H1 (cell line): Measurements from ENCODE around the gene ADSS1.

Source experiments
- CREB1 ChIP-seq: IDR thresholded peaks from 2 replicates; pipeline ENCODE4 v1.6.1; 2012; ENCODE audit warnings: inconsistent platforms
- EZH2 ChIP-seq: fragments of 200-600 bp; sonication (generic); IDR thresholded peaks from 2 replicates; pipeline ENCODE4 v1.7.1; 2012; ENCODE audit warnings: low read depth, mild to moderate bottlenecking, moderate library complexity, low read length, inconsistent platforms; ENCODE audit not compliant: severe bottlenecking
- GTF2F1 ChIP-seq: IDR thresholded peaks from 2 replicates; pipeline ENCODE4 v1.6.1; 2012; ENCODE audit warnings: low read depth, low read length, improper control_type of control experiment, borderline replicate concordance
- HDAC2 ChIP-seq, 2 experiments: fragments of 300-600 bp in 1 of 2; sonication (generic) in 1 of 2; IDR thresholded peaks; 2 replicates each; pipeline ENCODE4 v1.6.1; 2011 to 2012; ENCODE audit warnings: low read depth in 2 of 2, low read length in 2 of 2, mild to moderate bottlenecking in 2 of 2, moderate library complexity in 2 of 2, borderline replicate concordance in 1 of 2, inconsistent platforms in 1 of 2
- JUND ChIP-seq: IDR thresholded peaks from 2 replicates; pipeline ENCODE4 v1.6.1; 2011; ENCODE audit warnings: mild to moderate bottlenecking, improper control_type of control experiment, low read length
- POLR2A ChIP-seq, 2 experiments: IDR thresholded peaks; 1 replicate in 1 of 2; 2 replicates in 1 of 2; pipeline ENCODE4 v1.6.1; 2011; ENCODE audit warnings: low read depth in 2 of 2, low read length in 2 of 2, mild to moderate bottlenecking in 2 of 2; ENCODE audit errors: control extremely low read depth in 1 of 2
- POLR2AphosphoS5 ChIP-seq: IDR thresholded peaks from 2 replicates; pipeline ENCODE4 v1.6.1; 2011; ENCODE audit warnings: low read depth, low read length
- RAD21 ChIP-seq, 2 experiments: IDR thresholded peaks in 1 of 2; conservative IDR thresholded peaks in 1 of 2; 2 replicates each; pipeline ENCODE4 v1.6.1; 2011; ENCODE audit warnings: low read depth in 2 of 2, low read length in 2 of 2, improper control_type of control experiment in 1 of 2, inconsistent platforms in 1 of 2, mild to moderate bottlenecking in 1 of 2, moderate library complexity in 1 of 2
- RXRA ChIP-seq: IDR thresholded peaks from 2 replicates; pipeline ENCODE4 v1.6.1; 2011; ENCODE audit warnings: low read depth, mild to moderate bottlenecking, low read length, moderate library complexity; ENCODE audit not compliant: insufficient read depth
- SP1 ChIP-seq: IDR thresholded peaks from 2 replicates; pipeline ENCODE4 v1.6.1; 2011; ENCODE audit warnings: low read depth, low read length
- TEAD4 ChIP-seq: IDR thresholded peaks from 2 replicates; pipeline ENCODE4 v1.6.1; 2012; ENCODE audit warnings: low read depth, low read length, inconsistent platforms, mixed read lengths
- YY1 ChIP-seq: IDR thresholded peaks from 2 replicates; pipeline ENCODE4 v1.6.1; 2011; ENCODE audit warnings: low read depth, mild to moderate bottlenecking, low read length
- TF ChIP-seq, protein P1 (sequence below), 3 experiments: IDR thresholded peaks; 1 replicate in 2 of 3; 2 replicates in 1 of 3; pipeline versions ENCODE4 v1.5.1 to v1.6.1; 2011; ENCODE audit warnings: low read length in 3 of 3, mild to moderate bottlenecking in 3 of 3, inconsistent platforms in 2 of 3, low read depth in 1 of 3, moderate library complexity in 1 of 3; ENCODE audit not compliant: insufficient read depth in 1 of 3; ENCODE audit errors: control extremely low read depth in 1 of 3
- TF ChIP-seq, protein P2 (sequence below): IDR thresholded peaks from 2 replicates; pipeline ENCODE4 v1.6.1; 2011; ENCODE audit warnings: low read length, improper control_type of control experiment

DNA sequence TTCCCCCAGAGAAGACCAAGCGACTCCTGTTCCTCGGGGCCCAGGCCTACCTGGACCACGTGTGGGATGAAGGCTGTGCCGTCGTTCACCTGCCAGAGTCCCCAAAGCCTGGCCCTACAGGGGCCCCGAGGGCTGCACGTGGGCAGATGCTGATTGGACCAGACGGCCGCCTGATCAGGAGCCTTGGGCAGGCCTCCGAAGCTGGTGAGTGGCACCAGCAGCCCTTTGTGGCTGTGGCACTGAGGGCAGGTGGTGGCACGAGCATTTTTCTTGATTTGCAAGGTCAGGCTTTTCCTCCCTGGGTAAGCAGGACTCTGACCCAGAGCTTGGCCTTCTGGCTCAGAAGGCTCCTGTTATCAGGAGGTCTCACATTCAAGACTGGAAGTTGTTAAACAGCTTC lies 31.6 kb downstream of the ADSS1 start:
- TF ChIP-seq YY1: no peak
- TF ChIP-seq, protein P1, sequence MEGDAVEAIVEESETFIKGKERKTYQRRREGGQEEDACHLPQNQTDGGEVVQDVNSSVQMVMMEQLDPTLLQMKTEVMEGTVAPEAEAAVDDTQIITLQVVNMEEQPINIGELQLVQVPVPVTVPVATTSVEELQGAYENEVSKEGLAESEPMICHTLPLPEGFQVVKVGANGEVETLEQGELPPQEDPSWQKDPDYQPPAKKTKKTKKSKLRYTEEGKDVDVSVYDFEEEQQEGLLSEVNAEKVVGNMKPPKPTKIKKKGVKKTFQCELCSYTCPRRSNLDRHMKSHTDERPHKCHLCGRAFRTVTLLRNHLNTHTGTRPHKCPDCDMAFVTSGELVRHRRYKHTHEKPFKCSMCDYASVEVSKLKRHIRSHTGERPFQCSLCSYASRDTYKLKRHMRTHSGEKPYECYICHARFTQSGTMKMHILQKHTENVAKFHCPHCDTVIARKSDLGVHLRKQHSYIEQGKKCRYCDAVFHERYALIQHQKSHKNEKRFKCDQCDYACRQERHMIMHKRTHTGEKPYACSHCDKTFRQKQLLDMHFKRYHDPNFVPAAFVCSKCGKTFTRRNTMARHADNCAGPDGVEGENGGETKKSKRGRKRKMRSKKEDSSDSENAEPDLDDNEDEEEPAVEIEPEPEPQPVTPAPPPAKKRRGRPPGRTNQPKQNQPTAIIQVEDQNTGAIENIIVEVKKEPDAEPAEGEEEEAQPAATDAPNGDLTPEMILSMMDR (IDR thresholded peaks at IDR 0.05; ENCODE audit: control extremely low read depth in 1 of 3, insufficient read depth in 1 of 3, low read depth in 1 of 3, low read length in 3 of 3): no peak
- TF ChIP-seq HDAC2 (IDR thresholded peaks at IDR 0.05; ENCODE audit: borderline replicate concordance in 1 of 2, low read depth in 2 of 2, low read length in 2 of 2): no peak
- no peak for TF ChIP-seq SP1
- TF ChIP-seq EZH2: no peak
- TF ChIP-seq TEAD4: no peak
- no peak for TF ChIP-seq GTF2F1
- no peak for TF ChIP-seq POLR2AphosphoS5
- no peak for TF ChIP-seq JUND
- no peak for TF ChIP-seq RXRA
- TF ChIP-seq POLR2A (IDR thresholded peaks at IDR 0.05; ENCODE audit: control extremely low read depth in 1 of 2, low read depth in 2 of 2, low read length in 2 of 2): no peak
- no peak for TF ChIP-seq RAD21 (IDR thresholded peaks at IDR 0.05 in 1 of 2, conservative IDR thresholded peaks at IDR 0.05 in 1 of 2; ENCODE audit: low read depth in 2 of 2, low read length in 2 of 2)
- no peak for TF ChIP-seq CREB1
- TF ChIP-seq, protein P2, sequence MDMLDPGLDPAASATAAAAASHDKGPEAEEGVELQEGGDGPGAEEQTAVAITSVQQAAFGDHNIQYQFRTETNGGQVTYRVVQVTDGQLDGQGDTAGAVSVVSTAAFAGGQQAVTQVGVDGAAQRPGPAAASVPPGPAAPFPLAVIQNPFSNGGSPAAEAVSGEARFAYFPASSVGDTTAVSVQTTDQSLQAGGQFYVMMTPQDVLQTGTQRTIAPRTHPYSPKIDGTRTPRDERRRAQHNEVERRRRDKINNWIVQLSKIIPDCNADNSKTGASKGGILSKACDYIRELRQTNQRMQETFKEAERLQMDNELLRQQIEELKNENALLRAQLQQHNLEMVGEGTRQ: no peak
